ENCODE results near the gene MPHOSPH8. TPM values are rescaled to one million over a fixed set of nuclear protein-coding genes. Genes with fewer than 3 reads are reported as not detected.

MPHOSPH8 gene
- total RNA-seq, 1 donor from 2014 or later = 40.3 TPM

Other genes with a start within 250 kb of the MPHOSPH8 start
- gene TPTE2, start 72.1 kb upstream of the MPHOSPH8 start, total RNA-seq = not detected in 2 replicates
- gene PSPC1, start 149.3 kb downstream of the MPHOSPH8 start, total RNA-seq = 71.8 and 73.3 TPM in 2 replicates
- gene ZMYM5, start 230.0 kb downstream of the MPHOSPH8 start, total RNA-seq = 12.9 and 13.4 TPM in 2 replicates